ENCODE data around the gene KIF13A.
"Not testable (repeated sequence)": the region's sequence is repeated elsewhere in the genome, so short reads cannot be mapped to it uniquely, and the experiment has no call there.

KIF13A gene

DNA sequence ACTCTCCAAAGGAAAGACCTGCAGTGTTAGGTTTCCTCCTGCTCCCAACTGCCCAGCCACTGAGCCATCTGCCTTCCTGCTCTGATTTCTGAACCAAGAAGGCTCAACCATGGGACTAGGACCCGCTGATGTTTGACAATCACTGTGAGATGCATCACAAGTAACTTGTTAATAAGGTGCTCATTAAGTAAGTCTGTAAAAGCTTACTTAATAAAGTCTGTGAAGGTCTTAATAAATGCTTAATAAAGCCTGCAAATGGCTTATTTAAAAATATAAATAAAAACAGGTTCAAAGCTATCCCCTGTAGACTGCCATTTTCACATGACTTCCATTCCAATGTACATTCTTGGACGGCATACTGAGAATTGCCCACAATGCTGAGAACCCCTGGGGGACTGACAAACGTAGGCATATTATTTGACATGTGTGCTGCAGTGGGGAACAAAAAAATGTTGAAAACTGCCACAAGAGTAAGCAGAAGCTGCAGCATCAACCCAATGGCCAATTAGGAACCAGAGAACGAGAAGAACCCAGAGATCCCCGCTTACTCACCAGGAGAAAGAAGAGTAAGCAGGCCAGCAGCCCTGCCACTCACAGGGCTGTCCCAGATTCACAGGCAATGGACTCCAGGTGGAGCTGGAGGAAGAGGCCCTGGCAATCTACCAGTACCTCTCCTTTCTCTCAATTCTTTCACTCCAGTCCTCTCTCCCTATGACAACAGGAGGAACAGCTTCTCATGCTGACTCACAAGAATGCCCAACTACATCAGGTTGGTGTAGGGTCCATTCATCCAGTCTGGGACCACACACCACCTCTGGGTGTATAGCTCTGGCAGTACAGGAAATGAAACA lies 19.5 kb downstream of the KIF13A start:
- no peak for DNase-seq

GRCh38 chr6:17966451-17966850 lies 21.0 kb downstream of the KIF13A start:
- no peak for DNase-seq

DNA sequence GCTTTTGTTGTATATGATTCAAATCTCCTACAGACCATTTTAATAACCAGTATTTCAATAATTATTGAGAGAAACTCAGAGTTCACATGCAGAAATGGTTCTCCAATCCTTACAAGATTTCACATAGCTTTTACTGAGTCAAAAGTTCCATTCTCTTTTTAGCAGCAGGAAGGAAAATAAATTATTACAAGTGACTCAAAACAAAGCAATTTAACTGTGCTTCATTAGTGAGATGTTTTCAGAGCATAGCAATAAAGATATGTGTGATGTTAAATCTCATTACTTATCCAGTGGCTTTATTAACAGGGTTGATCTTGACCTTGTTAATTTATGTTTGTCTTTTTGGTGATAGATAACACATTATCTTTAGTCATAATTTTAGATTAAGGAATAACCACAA lies 22.0 kb downstream of the KIF13A start:
- DNase-seq, result no peak

- DNase-seq, result no peak
Observed at GRCh38 chr6:17964633-17965032, 22.8 kb downstream of the KIF13A start.

DNA sequence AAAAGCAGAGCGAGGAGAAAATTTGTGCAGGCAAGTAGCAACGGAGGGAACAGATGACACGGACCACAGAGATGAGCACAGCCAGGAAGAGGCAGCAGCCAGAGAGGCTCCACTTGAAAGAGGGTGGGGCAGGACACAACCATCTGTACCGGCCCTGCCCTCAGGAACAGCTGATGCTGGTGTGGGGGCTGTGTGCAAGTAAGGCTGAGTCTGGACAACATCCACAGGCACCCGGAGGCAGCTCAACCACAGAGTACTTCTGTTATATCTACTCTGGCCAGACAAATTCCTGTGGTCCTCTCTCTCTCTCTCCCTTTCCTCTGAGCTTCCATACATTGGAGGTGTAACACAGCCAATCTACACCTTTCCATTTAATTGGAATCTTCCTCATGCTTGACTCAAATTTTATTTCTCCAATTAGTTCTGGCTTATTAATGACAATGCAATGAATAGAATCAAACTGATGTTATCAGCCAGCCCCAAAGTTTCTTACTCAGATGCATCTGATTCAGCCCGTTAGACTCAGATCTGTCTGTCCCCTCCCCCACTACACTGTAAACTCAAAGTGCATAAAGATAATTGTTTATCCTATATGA lies 24.9 kb downstream of the KIF13A start:
- DNase-seq, result no peak

DNA sequence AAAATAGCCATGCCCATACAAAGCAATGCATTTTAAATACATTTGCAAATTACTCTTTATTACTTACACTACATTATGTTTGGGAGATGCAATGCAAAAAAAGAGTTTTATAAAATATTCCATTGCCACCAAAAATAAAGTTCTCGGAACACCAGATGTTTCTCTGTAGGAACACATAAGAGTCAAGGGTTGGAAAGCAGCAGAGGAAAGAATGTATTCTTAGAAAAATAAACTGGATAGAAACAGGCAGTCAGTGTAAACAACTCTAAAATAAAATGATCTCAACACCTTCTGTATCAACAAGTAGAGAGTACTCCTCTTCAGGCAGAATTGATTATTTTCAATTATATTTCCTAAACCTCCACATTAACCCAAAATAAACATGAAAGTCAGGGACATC lies 28.1 kb downstream of the KIF13A start:
- DNase-seq, result no peak

GRCh38 chr6:17957904-17958620 lies 29.4 kb downstream of the KIF13A start:
- no peak for DNase-seq

DNA sequence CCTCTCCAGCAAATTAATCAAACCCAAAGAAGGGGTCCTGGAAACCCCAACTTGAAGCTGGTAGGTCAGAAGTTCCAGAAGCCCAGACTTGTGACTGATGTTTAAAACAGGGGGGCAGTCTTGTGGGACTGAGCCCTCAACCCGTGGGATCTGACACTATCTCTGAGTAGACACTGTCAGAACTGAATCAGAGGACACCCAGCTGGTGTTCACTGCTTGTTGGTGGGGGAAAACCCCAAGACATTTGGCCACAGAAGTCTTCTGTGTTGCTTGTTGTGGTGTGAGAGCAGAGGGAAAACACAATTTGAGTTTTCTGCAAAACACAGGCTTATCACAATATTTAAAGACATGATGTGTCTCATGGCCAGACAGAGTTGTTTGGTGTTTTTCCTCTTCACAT lies 29.9 kb downstream of the KIF13A start:
- no peak for DNase-seq

DNA sequence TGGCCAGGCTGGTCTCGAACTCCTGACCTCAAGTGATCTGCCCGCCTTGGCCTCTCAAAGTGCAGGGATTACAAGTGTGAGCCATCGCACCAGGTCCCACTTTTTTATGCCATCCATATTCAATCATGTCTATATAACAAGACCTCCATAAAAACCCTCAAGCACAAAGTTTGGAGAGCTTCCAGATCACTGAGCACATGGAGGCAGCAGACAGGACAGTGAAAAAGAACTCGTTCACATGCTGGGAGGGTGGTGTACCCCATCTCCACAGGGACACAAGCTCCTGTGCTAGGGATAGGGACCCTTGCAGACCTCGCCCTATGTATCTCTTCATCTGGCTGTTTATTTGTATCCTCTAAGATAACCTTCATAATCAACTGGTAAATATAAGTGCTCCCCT lies 30.3 kb downstream of the KIF13A start:
- no peak for DNase-seq

DNA sequence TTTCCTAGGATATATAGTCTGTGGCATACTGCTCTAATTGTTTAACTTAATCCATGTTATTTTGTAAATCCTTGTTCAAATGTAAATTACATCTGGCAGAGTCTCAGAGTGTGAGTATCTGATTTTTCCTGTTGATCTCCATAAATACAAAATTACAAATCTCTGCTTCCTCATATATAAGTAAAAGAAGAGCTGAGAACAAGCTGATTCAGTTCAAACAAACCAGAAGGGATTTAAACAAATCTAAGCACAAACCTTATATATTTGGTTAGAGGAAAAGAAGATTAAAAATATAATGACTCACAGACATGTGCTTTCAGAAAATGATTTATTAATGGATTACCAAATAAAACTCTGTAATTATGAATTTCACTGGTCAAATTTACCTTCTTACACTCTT lies 37.3 kb downstream of the KIF13A start:
- no peak for DNase-seq

DNA sequence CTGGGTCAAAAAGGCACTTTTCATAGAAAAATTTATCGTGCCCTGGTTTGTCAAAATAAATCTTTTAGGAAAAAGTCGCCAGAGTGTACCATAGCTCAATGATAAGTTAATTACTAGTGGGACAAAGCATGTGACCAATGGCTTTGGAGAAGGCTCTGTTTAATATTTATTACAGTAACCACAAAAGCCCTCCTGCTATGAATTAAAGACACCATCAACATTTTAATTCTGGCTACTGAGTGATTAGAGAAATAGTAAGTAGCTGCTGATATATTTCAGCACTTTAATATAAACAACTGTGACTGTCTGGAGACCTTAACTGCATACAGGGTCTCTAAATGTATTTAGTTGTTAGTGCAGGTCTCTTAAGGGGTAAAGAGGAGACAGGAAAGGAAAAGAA lies 38.3 kb downstream of the KIF13A start:
- DNase-seq, result no peak

DNA sequence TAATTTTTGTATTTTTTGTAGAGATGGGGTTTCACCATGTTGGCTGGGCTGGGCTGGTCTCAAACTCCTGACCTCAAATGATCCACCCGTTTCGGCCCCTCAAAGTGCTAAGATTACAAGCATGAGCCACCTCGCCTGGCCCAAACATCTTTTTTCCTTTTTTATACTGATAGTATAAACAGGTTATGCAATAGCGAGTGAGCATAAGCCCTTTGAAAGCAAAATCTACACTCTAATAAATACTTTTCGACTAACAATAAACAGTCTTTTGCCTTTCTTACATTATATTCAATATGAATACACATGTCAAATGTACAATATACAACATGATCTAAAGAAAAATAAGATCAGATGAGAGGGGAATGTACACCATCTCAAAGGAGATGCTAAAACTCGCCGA lies 38.7 kb downstream of the KIF13A start:
- no peak for DNase-seq

- DNase-seq, result not testable (repeated sequence)
Observed at GRCh38 chr6:17947574-17947973, 39.9 kb downstream of the KIF13A start.

GRCh38 chr6:17945575-17945974 lies 41.9 kb downstream of the KIF13A start:
- no peak for DNase-seq

DNA sequence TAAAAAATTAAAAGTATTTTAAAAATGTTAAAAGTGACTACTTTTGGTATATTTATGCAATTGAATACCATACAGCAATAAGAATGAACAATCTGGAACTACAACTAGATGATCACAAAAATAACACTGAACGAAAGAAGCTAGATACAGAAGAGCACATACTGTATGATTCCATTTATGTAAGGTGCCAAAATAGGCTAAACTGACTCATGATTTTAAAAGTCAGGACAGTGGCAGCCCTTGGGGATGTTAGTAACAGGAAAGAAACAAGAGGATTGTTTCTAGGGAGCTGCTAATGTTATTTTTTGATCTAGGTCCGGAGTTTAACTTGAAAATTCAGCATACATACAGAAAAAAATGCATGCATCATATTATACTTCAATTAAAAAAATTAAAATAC lies 42.3 kb downstream of the KIF13A start:
- DNase-seq, result no peak

DNA sequence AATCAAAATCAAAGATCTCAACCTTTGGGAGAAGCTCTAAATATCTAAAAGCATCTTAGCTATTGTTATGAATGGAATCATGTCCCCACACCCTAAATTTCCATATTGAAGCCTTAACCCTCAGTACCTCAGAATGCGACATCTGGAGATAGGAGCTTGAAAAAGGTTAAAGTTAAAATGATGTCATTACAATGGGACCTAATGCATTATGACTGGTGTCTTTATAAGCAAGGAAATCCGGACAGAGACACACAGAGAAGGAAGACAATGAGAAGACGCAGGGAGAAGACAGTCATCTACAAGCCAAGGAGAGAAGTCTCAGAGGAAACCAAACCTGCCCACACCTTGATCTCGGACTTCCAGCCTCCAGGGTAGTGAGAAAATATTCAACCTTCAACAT lies 46.1 kb downstream of the KIF13A start:
- no peak for DNase-seq

GRCh38 chr6:17940151-17940792 lies 47.2 kb downstream of the KIF13A start:
- no peak for DNase-seq

DNA sequence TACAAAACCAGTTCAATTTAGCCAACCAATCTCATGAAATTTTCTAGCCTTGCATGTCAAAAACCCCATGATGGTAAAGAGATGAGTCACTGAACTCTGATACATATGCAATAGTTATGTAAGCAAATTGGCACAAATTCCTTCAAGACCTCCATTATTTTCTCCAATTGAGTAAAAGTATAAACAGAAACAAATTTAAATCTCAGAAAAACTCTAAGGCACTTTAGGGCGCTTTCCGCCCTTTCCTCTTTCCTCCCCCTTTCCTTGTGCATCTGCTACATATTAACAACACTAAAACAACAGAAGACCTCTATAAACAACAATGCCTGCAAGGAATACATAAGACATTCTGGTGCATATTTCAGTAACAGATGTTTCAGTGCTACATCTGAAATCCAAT lies 48.5 kb downstream of the KIF13A start:
- DNase-seq, result no peak

DNA sequence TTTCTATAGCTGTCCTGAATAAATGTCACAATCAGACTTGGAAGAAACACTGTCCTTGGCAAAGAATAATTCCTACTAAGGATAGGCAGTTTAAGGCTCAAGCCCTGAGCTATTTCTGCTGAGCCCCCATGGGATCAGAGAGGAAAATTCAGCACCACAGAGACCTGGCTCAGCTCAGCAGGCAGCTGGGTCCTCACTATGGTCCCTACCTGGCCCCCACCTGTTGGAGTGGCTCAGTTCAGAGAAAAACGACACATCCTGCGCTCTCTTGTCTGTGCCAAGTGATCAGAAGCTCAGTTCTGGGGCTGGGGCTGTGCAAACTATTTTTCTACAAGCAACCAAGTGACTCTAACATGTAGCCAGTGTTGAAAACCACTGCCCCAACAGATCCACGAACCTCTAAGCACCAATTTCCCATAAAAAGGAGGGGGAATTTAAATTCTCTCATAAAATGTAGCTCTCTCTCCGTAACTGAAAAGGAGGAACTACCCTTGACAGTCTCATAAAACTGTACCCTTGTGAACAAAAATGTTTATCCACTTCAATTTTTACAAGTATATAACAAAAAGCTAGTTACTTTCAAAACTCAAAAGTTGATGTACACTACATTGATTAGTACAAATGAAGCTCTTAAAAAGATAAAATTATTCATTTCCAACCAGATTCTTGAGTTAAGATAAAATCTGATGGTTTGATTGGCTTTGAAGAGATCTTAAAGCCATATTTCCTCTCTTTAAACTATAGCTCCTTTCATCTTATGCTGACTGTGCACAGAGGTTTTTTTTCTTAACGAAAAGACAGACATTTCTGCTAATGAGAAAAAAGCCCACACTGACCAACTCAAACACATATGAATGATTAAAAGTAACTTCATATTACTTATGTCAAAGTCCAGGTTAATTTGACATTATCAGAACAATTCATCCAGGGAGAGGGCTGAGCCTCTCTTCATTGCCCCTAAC lies 52.0 kb downstream of the KIF13A start:
- DNase-seq, result no peak

DNA sequence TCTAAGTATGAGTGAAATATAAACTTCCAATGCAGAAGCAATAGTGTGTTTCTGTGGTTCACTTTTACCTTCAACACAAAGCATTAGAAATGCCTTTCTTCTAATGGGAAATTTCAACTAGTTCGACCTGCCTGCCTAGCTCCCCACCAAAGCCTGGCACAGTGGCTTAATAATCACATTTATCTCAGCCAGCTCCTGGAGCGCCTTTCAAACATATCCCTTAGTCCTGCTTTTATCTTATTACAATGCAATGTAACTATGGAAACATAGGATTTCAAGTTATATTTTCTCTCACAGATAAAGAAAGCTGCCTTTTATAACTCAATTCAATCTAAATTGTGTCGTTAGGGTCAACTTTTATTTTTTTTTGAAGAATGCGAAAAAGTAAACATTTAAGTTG lies 53.7 kb downstream of the KIF13A start:
- no peak for DNase-seq

DNA sequence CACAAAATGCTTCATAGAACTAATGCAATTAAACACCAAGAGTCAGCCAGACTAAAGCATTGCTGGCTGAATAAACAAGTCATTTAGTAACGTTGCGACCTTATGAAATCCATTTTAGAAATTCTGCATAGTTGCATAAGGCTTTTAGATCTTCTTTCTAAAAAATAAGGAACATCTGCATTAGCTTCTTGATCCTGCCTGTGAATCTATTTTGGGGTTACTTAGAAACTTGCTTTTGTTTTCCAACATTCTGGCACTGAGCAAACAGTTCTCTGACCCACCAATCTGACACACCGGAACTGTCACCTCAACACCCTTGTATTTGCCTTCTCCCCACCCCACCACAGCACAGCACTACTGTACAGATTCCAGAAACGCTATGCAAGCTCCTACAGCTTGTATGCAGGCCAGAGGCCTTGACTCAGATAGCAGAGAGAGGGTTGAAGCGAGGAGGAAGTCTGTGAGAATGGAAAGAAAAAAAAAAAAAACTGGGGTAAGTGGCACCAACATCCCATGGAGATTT lies 55.0 kb downstream of the KIF13A start:
- no peak for DNase-seq

- DNase-seq, result no peak
Observed at GRCh38 chr6:17931227-17931626, 56.2 kb downstream of the KIF13A start.
